AG10803 (cell line): ENCODE measurements around the gene B3GALT5.

Source experiments
- DNase-seq: peaks from one replicate; pipeline ENCODE4 v3.0.0; 2010; ENCODE audit warnings: low read depth
- H3K4me3 ChIP-seq: 2 replicates; pipeline ENCODE4 v1.5.1; 2011; ENCODE audit warnings: mild to moderate bottlenecking, low read length, control low read depth
- TF ChIP-seq, protein P1 (sequence below): conservative IDR thresholded peaks from 2 replicates; pipeline ENCODE4 v1.5.1; 2011; ENCODE audit warnings: mild to moderate bottlenecking, low read length, control low read depth, inconsistent platforms

The B3GALT5 gene

GRCh38 chr21:39633770-39634181, 21.0 kb downstream of the B3GALT5 start:
- peak; percentile 98 for DNase-seq
- no peak overlapping the region for H3K4me3 ChIP-seq
- TF ChIP-seq, protein P1, sequence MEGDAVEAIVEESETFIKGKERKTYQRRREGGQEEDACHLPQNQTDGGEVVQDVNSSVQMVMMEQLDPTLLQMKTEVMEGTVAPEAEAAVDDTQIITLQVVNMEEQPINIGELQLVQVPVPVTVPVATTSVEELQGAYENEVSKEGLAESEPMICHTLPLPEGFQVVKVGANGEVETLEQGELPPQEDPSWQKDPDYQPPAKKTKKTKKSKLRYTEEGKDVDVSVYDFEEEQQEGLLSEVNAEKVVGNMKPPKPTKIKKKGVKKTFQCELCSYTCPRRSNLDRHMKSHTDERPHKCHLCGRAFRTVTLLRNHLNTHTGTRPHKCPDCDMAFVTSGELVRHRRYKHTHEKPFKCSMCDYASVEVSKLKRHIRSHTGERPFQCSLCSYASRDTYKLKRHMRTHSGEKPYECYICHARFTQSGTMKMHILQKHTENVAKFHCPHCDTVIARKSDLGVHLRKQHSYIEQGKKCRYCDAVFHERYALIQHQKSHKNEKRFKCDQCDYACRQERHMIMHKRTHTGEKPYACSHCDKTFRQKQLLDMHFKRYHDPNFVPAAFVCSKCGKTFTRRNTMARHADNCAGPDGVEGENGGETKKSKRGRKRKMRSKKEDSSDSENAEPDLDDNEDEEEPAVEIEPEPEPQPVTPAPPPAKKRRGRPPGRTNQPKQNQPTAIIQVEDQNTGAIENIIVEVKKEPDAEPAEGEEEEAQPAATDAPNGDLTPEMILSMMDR, result no peak

DNA sequence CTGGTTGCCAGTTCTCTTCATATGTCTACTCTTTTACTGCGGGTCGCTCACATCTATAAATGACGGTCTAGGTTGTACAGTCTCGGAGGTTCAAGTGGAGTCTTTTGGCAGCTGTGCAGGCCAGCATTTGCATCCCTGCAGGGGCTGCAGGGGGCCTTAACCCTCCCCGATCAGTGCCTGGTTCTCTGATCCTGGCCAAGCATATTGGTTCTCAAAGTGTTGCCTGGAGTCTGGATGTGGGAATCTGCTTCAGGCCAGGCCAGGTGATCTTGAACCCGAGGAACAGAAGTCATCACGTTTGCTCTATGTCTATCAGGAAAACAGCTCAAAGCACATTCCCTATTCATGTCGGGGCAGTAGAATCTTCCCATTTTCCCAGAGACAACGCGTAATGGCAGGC, 21.8 kb downstream of the B3GALT5 start:
- no peak overlapping the region for H3K4me3 ChIP-seq
- TF ChIP-seq, protein P1, result no peak
- DNase-seq, result no peak

GRCh38 chr21:39637197-39637970, 24.6 kb downstream of the B3GALT5 start:
- H3K4me3 ChIP-seq, result no peak overlapping the region
- TF ChIP-seq, protein P1, result no peak
- no peak for DNase-seq

DNA sequence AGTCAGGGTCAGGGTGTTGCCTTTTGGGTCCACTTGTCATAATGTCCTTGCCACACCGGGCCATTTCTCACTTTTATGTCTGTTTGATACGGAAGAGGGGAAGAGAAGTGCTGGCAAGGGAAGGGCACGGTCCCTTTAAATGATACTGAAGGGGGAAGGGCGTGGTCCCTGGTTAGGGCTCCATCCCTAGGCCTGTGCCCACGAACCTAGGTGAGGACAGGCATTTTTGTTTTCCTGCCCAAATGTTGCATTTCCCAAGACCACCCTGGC, 25.2 kb downstream of the B3GALT5 start:
- H3K4me3 ChIP-seq, result no peak overlapping the region
- TF ChIP-seq, protein P1, result no peak
- DNase-seq, result no peak

DNA sequence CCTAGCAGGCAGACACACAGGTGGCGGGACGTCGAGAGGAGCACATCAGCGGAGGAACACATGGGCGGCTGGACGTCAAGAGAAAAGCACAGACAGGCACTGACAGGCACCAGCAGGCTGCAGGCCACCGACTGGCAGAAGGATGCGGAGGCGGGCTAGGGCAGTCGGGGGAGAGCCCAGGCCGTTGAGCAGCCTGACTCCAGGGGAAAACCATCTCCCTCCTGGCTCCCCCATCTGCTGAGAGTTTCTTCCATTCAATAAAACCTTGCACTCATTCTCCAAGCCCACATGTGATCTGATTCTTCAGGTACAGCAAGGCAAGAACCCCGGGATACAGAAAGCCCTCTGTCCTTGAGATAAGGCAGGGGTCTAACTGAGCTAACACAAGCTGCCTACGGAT, 25.5 kb downstream of the B3GALT5 start:
- TF ChIP-seq, protein P1, result no peak
- DNase-seq, result no peak
- no peak overlapping the region for H3K4me3 ChIP-seq

DNA sequence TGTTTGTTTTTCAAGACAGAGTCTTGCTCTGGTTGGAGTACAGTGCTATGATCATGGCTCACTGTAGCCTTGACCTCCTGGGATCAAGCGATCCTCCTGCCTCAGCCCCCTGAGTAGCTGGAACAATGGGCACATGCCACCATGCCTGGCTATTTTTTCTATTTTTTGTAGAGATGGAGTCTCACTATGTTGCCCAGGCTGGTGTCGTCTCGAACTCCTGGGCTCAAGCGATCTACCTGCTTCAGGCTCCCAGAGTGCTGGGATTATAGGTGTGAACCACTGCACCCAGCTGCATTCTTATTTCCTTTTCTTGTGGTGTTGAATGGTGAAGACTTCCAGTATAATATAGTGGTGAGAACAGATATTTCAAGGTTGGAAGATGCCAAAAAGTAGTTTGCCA, 28.0 kb downstream of the B3GALT5 start:
- no peak for DNase-seq
- TF ChIP-seq, protein P1, result no peak
- no peak overlapping the region for H3K4me3 ChIP-seq

DNA sequence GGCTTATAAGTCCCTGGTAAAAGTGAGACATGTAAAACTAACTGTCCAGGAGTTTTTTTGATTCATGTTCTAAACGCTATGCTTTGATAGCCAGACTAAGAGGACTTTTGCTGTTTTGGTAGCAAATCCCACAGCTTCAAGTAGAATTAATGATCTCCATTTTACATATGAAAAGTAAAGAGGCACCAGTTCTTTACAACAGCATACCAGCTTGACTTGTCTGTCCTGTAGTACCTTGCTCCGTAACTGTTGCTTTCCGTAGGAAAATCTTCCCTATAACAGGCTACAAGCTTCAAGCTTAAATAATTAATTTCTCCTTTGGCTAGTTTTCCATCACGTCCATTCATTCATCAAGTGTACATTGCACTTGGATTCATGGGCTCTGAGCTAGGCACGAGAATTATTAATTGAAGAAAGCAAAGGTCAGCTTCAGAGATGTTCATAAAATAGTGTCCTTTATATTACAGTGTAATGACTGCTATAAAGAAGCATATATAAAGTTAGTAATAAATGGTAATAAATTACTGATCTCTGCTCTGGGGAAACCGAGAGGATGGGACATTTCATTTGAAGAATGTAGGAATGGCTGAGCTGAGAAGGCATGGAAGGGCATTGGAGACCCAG, 29.2 kb downstream of the B3GALT5 start:
- DNase-seq, result no peak
- TF ChIP-seq, protein P1, result no peak
- no peak overlapping the region for H3K4me3 ChIP-seq
